ENCODE measurements around the gene GLRX5.

The GLRX5 gene

GRCh38 chr14:95500772-95501401 is 34.0 kb upstream of the GLRX5 start:
- Histone ChIP-seq H3K9ac (no peak overlapping the region), H3K79me2 (ENCODE audit: insufficient read depth, low read depth) (peaks cover 34% of the 10 kb centered on the region; the same call in 1 of the 2 replicates), H3K4me2 (no peak overlapping the region)

GRCh38 chr14:95502381-95502950 is 32.4 kb upstream of the GLRX5 start:
- H3K4me2 ChIP-seq = no peak overlapping the region
- H3K4me1 ChIP-seq (ENCODE audit: low read depth, poor library complexity, severe bottlenecking) = peaks cover 51% of the 10 kb centered on the region
- no peaks in the 10 kb centered on the region for H3K27me3 ChIP-seq (ENCODE audit: insufficient read depth, low read depth)
- H2AFZ ChIP-seq (ENCODE audit: low read depth) = no peak overlapping the region
- H3K36me3 ChIP-seq (ENCODE audit: insufficient read depth) = no peaks in the 10 kb centered on the region
- H3K9ac ChIP-seq = no peak overlapping the region
- H4K20me1 ChIP-seq (ENCODE audit: insufficient read depth) = no peaks in the 10 kb centered on the region
- peaks cover 47% of the 10 kb centered on the region; the same call in 1 of the 2 replicates for H3K79me2 ChIP-seq (ENCODE audit: insufficient read depth, low read depth)
- TF ChIP-seq CTCF (conservative IDR thresholded peaks at IDR 0.05; ENCODE audit: low read depth, low read length) = no peak
- H3K4me3 ChIP-seq (IDR thresholded peaks at IDR 0.05; ENCODE audit: insufficient read depth, low read depth, low read length) = no peak overlapping the region
- H3K27ac ChIP-seq = no peak overlapping the region

More at GRCh38 chr14:95500772-95501401, 34.0 kb upstream of the GLRX5 start:
- no peaks in the 10 kb centered on the region for H3K36me3 ChIP-seq (ENCODE audit: insufficient read depth)
- no peaks in the 10 kb centered on the region for H3K27me3 ChIP-seq (ENCODE audit: insufficient read depth, low read depth)
- peaks cover 35% of the 10 kb centered on the region for H3K4me1 ChIP-seq (ENCODE audit: low read depth, poor library complexity, severe bottlenecking)
- H3K4me3 ChIP-seq (IDR thresholded peaks at IDR 0.05; ENCODE audit: insufficient read depth, low read depth, low read length) = no peak overlapping the region
- no peaks in the 10 kb centered on the region for H4K20me1 ChIP-seq (ENCODE audit: insufficient read depth)
- TF ChIP-seq CTCF (conservative IDR thresholded peaks at IDR 0.05; ENCODE audit: low read depth, low read length) = no peak
- H2AFZ ChIP-seq (ENCODE audit: low read depth) = no peak overlapping the region
- H3K27ac ChIP-seq = no peak overlapping the region

- no peak for TF ChIP-seq CTCF (conservative IDR thresholded peaks at IDR 0.05; ENCODE audit: low read depth, low read length)
- H3K79me2 ChIP-seq (ENCODE audit: insufficient read depth, low read depth) = peaks cover 52% of the 10 kb centered on the region; the same call in 1 of the 2 replicates
- H3K4me2 ChIP-seq = peak overlapping the region; percentile 51
- H3K27ac ChIP-seq = no peak overlapping the region
- no peaks in the 10 kb centered on the region for H3K36me3 ChIP-seq (ENCODE audit: insufficient read depth)
- no peaks in the 10 kb centered on the region for H4K20me1 ChIP-seq (ENCODE audit: insufficient read depth)
- H3K4me1 ChIP-seq (ENCODE audit: low read depth, poor library complexity, severe bottlenecking) = peaks cover 62% of the 10 kb centered on the region
- H2AFZ ChIP-seq (ENCODE audit: low read depth) = no peak overlapping the region
- no peak overlapping the region for H3K4me3 ChIP-seq (IDR thresholded peaks at IDR 0.05; ENCODE audit: insufficient read depth, low read depth, low read length)
- no peaks in the 10 kb centered on the region for H3K27me3 ChIP-seq (ENCODE audit: insufficient read depth, low read depth)
- H3K9ac ChIP-seq = no peak overlapping the region
Measured at GRCh38 chr14:95503365-95504134, 31.3 kb upstream of the GLRX5 start.

- H3K4me2 ChIP-seq = peak overlapping the region; percentile 51; the same call in 1 of the 2 replicates
- H3K9ac ChIP-seq = no peak overlapping the region
- no peak overlapping the region for H3K27ac ChIP-seq
- peaks cover 60% of the 10 kb centered on the region; the same call in 1 of the 2 replicates for H3K79me2 ChIP-seq (ENCODE audit: insufficient read depth, low read depth)
- no peaks in the 10 kb centered on the region for H3K27me3 ChIP-seq (ENCODE audit: insufficient read depth, low read depth)
- no peaks in the 10 kb centered on the region for H3K36me3 ChIP-seq (ENCODE audit: insufficient read depth)
- no peak for TF ChIP-seq CTCF (conservative IDR thresholded peaks at IDR 0.05; ENCODE audit: low read depth, low read length)
- no peak overlapping the region for H2AFZ ChIP-seq (ENCODE audit: low read depth)
- H3K4me3 ChIP-seq (IDR thresholded peaks at IDR 0.05; ENCODE audit: insufficient read depth, low read depth, low read length) = no peak overlapping the region
- H4K20me1 ChIP-seq (ENCODE audit: insufficient read depth) = no peaks in the 10 kb centered on the region
- peaks cover 68% of the 10 kb centered on the region for H3K4me1 ChIP-seq (ENCODE audit: low read depth, poor library complexity, severe bottlenecking)
Measured at GRCh38 chr14:95504135-95505029, 30.5 kb upstream of the GLRX5 start.
